ENCODE data around the gene APLF.

The APLF gene

DNA sequence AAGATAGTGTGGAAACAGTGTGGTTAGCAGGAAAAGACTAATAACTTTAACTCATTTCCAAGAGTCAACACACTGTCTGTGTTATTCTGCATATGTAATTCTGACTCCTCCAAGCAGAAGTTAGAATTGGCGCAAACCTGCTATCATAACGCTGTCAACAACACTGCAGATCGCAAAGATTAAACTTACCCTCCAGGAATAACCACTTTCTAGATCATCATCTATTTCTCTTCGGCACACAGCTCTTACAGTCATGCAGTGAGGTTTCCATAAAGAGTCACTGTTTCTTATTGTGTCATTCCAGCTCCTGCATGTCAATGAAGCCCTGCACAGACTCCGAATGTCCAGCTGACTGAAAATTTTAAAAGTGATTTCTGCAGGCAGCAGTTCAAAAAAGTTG, 2.7 kb upstream of the APLF start:
- in situ Hi-C loops (cut with MboI; ENCODE audit: low pct_unique_long_range_greater_than_20kb, low sequenced_read_pairs, unreplicated experiment): no loop called here
- no peak for DNase-seq (ENCODE audit: low spot score)
- TF ChIP-seq, protein P1, sequence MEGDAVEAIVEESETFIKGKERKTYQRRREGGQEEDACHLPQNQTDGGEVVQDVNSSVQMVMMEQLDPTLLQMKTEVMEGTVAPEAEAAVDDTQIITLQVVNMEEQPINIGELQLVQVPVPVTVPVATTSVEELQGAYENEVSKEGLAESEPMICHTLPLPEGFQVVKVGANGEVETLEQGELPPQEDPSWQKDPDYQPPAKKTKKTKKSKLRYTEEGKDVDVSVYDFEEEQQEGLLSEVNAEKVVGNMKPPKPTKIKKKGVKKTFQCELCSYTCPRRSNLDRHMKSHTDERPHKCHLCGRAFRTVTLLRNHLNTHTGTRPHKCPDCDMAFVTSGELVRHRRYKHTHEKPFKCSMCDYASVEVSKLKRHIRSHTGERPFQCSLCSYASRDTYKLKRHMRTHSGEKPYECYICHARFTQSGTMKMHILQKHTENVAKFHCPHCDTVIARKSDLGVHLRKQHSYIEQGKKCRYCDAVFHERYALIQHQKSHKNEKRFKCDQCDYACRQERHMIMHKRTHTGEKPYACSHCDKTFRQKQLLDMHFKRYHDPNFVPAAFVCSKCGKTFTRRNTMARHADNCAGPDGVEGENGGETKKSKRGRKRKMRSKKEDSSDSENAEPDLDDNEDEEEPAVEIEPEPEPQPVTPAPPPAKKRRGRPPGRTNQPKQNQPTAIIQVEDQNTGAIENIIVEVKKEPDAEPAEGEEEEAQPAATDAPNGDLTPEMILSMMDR (IDR thresholded peaks at IDR 0.05; ENCODE audit: extremely low read depth, insufficient read depth, missing control alignments): no peak

GRCh38 chr2:68465081-68465916, 2.1 kb upstream of the APLF start:
- DNase-seq (ENCODE audit: low spot score): no peak

GRCh38 chr2:68466361-68466777, 1.0 kb upstream of the APLF start:
- in situ Hi-C loops (cut with MboI; ENCODE audit: low pct_unique_long_range_greater_than_20kb, low sequenced_read_pairs, unreplicated experiment): no loop called here
- no peak for DNase-seq (ENCODE audit: low spot score)
- TF ChIP-seq, protein P1 (IDR thresholded peaks at IDR 0.05; ENCODE audit: extremely low read depth, insufficient read depth, missing control alignments): no peak

More at GRCh38 chr2:68465081-68465916, 2.1 kb upstream of the APLF start:
- in situ Hi-C loops (cut with MboI; ENCODE audit: low pct_unique_long_range_greater_than_20kb, low sequenced_read_pairs, unreplicated experiment): no loop called here
- TF ChIP-seq, protein P1 (IDR thresholded peaks at IDR 0.05; ENCODE audit: extremely low read depth, insufficient read depth, missing control alignments): no peak

GRCh38 chr2:68466778-68467076, 658 bp upstream of the APLF start:
- TF ChIP-seq, protein P1 (IDR thresholded peaks at IDR 0.05; ENCODE audit: extremely low read depth, insufficient read depth, missing control alignments): no peak
- DNase-seq (ENCODE audit: low spot score): no peak
- in situ Hi-C loops (cut with MboI; ENCODE audit: low pct_unique_long_range_greater_than_20kb, low sequenced_read_pairs, unreplicated experiment): no loop called here

DNA sequence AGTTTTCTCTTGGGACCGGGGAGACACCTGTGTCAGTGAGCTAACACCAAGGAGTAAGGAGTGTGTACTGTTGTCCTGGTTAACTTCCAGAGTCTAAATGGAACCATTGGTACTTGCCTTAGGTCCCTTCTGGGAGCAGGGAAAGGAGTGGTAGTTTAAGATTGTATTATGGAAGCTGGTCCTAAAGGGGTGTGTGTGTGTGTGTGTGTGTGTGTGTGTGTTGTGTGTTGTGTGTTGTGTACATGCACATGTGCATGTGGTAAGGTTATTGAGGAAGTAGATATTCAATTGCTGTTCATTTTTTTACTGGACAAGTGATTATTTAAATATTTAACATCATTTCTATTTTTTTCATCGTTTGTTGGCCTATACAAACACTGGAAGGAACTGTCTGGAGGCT, 1.4 kb downstream of the APLF start:
- in situ Hi-C loops (cut with MboI; ENCODE audit: low pct_unique_long_range_greater_than_20kb, low sequenced_read_pairs, unreplicated experiment): no loop called here
- TF ChIP-seq, protein P1 (IDR thresholded peaks at IDR 0.05; ENCODE audit: extremely low read depth, insufficient read depth, missing control alignments): no peak
- no peak for DNase-seq (ENCODE audit: low spot score)

DNA sequence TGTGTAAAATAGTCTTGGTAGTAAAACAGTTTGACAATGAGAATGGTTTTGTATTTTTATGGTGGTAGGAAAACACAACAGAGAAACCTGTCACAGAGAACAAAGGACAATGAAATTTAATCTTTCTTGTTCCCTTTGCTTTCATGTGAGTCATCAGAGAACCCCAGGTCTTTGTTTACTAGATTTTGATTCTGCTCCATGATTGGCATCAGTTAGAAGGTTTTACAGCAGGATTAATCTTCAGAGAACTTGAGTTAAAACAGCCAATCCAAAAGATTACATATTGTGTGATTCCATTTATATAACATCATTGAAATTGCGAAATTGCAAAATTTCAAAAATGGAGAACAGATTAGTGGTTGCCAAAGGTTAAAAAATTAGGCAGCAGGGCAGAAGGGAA, 2.5 kb downstream of the APLF start:
- no peak for DNase-seq (ENCODE audit: low spot score)
- in situ Hi-C loops (cut with MboI; ENCODE audit: low pct_unique_long_range_greater_than_20kb, low sequenced_read_pairs, unreplicated experiment): loop anchor here (10.0 kb wide), 1 partner anchor 445 kb away; no protein-coding TSS in a partner anchor
- TF ChIP-seq, protein P1 (IDR thresholded peaks at IDR 0.05; ENCODE audit: extremely low read depth, insufficient read depth, missing control alignments): no peak

Data from GM13977 (cell line).